ENCODE results near the gene GRIN2C.

DNA sequence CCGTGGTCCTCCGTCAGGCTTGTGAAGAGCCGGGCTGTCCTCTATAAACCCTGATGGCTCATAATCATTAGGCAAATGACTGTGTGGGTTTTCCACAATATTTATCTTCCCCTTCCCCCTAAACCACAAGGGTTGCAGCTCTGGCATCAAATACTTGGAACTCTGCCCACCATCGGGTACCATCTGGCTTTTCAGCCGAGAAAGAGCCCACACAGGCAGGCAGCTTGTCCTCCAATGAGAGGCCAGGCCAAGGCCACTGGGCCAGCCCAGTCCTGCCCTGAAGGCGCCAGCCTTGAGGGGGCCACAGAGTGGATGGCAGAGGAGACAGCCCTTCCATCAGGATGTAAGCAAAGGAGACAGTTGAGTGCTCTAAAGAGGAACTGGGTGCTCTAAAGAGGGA, 51.8 kb downstream of the GRIN2C start:
- TF ChIP-seq POLR2AphosphoS5 (IDR thresholded peaks at IDR 0.05; ENCODE audit: borderline replicate concordance, low read depth, low read length) (no peak), EZH2 (IDR thresholded peaks at IDR 0.05) (no peak)

All from SK-N-MC (cell line).